T-helper 22 cell (primary cell): ENCODE data around the gene GRIK4.

ENCODE experiments used
- DNase-seq: peaks from one replicate; pipeline ENCODE4 v3.0.0-alpha.2; 2020; ENCODE audit warnings: low read depth

The GRIK4 gene

DNA sequence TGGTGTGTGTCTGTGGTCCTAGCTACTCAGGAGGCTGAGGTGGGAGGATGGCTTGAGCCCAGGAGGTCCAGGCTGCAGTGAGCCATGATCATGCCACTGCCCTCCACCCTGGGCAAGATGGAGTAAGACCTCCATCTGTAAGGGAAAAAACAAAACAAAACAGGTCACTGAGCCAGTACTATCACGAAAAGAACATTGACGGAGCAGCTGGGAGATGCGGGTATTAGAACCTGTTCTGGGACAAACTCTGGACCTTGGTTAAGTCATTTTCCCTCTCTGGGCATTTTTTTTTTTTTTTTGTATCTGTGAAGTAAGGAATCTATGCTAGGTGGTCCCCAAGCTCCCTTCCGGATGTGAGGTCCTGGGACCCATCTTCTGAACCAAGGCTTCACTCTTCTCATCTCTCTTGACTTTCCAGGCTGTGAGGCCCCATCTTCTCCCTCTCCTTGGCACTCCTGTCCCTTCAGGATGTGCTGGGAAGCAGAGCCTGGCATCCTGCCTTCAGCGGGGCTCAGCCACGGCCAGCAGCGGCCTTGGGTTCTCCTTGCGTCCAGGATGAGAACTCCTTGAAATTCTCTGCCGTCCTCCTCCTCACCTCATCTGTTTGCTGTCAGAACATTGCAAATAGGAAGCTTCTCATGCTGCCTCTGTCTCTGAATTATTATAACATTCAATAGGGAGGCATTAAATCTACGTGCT lies 130.8 kb downstream of the GRIK4 start:
- no peak for DNase-seq

DNA sequence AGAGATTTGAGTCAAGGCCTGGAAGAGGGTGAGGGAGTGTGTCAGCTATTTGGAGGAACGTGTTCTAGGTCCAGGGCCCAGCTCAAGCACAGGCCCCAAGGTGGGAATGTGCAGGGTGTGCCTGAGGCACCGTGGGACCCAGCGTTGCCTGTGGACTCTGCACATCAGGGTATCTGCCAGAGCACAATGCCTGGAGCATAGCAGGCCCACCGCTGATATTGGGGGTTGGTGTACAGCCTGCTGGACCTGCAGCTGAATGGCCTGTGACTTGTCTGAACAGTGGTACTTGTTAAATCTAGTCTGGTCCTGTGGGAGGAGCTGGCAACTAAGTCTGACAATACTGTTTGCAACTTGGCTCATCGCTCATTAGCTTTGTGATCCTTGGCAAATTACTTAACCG lies 131.7 kb downstream of the GRIK4 start:
- no peak for DNase-seq

DNA sequence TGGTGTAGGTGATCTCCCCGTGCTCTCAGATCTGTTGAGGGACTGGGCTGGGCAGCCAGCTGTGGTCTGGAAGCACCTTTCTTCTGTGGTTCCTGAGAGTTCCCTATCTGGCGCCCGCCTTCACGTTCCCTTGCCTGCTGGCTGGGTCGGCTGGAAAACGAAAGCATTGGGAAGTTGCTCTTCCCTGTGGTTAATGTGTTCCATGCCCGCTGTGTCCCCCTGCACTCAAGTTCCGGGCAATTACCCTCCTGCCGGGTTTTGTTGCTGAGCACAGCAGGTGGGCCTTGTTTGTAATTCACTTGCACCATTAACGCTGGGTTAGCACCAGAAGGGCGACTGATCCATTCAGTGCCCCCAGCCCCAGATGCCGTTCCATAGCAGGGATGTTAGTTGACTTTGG lies 134.1 kb downstream of the GRIK4 start:
- DNase-seq: no peak

DNA sequence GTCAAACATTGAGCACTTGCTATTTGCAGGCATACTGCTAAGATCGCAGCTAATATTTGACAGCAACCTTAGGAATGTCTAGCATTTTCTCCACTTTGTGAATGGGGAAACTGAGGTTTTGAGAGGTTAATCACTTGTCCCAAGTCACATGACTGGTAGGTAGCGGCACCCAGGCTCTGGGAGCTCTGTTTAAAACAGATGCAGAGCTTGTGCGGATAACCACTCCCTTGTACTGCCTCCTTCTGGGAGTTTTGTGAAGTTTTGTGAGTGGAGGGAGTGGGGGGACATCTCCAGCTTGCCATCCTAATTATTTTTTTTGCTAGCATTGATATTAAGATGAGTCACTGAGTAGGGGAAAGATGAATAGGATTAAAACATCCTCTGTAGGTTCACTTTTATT lies 134.7 kb downstream of the GRIK4 start:
- no peak for DNase-seq

DNA sequence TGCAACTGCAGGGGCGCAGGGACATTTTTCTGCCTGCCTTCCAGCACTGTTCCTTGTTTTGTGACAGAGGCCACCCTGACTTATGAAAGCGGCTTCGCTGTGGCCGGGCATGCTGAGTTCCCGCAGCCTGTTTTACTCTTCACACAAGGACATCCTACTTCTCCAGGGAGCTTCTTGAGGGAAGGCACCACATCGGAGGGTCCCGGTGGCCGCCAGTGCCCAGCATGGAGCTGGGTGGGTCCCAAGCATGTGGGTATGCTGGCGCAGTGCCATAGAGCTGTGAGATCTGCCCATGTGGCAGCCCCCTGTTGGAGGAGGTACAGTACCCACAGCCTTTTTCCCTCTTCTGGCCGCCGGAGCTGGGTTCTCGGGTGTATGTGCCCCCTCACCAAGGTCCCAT lies 136.1 kb downstream of the GRIK4 start:
- DNase-seq: no peak

DNA sequence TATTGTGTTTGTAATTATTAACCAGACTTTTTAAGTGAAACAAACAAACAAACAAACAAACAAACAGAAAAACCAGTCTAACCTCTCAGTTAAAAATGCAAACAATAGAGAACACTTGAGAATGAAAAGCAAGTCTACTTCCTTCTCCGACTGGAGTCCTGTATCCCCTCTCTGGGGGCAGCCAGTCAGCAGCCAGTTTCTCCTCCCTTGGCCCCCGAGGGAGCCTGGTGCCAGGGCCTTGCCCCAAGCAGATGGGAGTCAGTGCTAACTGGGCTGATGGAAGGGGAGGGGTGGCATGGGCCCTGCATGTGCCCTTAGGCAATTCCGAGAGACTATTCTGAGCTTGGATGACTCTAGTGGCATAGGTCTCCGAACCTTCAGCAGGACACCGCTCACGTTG lies 137.2 kb downstream of the GRIK4 start:
- no peak for DNase-seq

DNA sequence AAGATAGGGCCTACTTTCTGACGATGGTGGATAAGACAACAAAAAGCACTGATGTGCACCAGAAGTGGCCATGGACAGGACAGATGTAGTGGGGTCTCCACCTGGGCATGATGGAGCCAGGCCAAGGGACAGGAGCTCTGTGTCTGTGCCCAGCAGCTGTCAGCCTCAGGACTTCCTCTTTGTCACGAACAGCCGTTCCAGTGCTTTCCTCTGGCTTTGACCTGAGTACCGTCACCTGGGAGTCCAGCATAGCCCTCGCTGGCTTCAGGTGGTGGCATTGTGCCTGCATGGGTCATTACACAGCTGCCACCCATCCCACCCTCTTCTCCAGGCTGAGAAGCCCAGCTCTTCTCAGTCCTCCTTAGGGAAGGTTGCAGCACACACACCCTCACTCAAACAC lies 137.8 kb downstream of the GRIK4 start:
- DNase-seq: no peak

DNA sequence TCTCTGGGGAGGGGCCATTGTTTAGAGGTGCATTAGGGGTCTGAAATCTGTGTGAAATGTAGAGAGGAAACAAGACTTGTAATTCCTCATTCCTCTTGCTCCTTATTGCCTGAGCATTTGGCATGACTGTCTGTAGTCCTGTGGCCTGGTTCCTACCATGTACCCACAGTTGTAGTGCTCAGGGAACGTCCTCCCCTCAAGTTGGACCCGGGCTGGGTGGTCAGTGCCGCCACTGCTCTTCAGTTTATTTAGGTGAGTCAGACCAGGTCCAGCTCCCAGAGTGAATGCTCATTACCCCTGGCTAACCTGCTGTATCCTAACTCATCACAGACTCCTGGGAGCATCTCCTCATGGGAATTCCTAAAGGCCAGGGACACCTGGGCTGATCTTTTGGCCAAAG lies 139.8 kb downstream of the GRIK4 start:
- DNase-seq: no peak

DNA sequence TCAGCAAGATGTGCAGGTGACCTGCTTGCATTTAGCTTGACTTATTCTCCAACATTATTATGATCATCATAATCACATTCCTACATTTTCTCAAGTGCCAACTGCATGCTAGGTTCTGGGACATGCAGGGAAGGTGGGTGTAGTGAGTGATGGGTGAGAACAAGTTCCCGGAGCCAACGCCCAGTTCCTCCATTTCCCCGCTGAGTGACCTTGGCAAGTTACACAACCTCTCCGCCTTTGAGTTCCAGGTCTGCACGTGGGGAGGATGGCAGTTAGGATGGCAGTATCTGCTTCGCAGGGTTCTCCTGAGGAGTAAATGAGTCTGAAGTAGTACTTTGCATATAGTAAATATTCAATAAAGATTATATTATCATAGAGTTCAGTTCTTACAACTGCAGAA lies 140.3 kb downstream of the GRIK4 start:
- DNase-seq: no peak

DNA sequence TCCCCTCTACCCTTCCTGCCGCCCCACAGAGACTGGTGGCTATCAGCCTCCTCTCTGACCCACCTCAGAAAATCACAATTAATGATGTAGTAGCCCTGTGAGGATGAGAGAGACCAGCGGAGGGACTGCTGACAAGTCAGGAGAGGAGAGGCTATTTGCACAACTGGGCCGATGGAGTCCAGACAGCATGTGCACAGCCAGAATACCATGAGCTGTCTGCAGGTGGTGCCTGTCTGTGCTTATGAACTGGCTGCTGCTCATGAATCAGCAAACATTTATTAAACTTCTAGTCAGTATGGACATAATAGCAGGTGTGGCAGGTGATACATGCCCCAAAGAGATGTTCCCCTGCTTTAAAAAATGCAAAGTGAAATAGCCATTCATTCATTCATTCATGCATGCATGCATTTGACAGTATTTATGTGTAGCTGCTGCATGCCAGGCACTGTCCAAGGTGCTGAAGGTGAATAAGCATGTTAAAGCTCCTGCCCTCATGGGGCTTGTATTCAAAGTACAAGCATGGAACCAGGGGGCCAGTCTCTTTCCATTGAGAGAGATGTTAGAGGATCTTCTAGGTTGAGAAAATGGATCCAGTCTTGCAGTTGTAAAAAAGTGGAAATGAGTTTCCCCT lies 141.3 kb downstream of the GRIK4 start:
- no peak for DNase-seq

DNA sequence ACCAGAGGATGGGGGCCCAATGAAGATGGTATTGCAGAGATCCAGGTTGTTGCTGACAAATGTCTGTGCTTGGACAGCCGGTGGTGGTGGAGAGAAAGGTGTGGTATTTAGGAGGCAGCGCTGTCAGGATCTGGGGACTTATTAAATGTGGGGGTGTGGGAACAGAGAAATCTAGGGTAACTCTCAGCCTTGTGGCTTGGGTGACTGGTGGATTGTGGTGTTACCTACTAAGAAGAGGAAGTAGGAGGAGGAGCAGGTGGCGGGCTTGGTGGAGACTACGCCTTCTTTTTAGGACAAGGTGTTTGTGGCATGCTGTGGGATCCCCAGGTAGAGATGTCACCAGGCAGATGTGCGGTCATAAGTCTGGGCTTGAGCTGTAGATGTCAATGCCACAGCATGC lies 144.0 kb downstream of the GRIK4 start:
- no peak for DNase-seq

DNA sequence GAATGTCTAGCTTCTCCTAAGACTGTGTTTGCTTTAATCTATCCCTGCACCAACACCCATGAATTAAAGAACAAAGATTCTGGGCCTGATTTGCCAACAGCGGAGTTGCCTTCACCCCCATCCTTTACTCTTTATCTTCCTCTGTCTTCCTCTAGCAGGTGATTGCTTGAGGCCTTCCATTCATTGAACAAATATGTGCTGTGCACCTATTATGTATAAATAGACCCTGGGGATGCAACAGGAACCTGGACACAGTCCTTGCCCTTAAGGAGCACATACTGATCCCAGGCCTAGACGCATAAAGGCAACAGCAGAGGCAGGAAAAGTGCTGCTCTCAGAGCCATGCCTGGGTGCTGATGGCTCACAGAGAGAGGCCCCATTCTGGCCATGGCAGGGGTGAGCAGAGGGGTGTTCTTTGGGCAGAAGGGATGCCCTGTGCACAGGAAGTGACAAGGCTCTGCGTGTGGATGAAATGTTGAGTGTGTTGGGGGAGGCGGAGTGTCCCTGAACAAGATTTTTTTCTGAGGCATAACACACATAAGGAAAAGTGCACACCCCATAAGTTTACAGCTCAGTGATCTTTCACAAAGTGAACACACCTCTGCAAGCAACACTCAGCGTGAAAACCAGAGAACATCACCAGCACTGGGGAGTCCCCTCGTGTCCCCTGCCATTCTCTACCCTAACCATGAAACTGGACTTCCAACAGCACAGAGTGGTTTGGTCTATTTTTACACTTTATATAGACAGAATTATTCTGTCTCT lies 145.9 kb downstream of the GRIK4 start:
- no peak for DNase-seq

DNA sequence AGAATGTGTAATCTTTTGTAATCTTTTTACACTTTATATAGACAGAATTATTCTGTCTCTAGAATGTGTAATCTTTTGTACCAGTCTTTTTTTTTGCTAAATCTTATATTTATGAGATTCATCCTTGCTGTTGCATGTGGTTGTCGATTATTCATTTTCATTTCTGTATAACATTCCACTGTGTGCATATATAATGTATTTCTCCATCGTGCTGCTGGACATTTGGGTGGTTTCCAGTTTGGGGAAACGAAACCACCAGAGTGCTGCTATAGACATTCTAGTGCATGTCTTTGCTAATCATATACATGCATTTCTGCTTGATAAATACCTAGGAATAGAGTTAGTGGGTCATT lies 146.5 kb downstream of the GRIK4 start:
- DNase-seq: no peak

DNA sequence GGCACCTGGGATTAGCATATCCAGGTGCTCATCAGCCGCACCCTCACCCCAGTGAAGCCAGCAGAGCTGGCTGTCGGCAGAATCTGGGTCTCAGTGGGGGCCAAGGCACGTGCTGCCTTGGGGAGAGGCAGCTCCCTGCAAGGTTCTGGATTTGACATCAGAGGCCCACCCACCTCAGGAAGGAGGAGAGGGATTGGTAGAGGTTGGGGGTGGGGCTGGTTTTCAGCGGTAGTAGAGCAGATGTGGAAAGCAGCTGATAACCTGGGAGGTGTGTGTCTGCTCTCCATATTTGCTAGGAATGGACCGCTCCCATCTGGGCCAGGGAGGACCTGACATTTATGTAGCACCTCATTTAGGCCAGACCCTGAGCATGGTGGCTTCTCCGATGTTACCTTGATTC lies 147.5 kb downstream of the GRIK4 start:
- DNase-seq: no peak

DNA sequence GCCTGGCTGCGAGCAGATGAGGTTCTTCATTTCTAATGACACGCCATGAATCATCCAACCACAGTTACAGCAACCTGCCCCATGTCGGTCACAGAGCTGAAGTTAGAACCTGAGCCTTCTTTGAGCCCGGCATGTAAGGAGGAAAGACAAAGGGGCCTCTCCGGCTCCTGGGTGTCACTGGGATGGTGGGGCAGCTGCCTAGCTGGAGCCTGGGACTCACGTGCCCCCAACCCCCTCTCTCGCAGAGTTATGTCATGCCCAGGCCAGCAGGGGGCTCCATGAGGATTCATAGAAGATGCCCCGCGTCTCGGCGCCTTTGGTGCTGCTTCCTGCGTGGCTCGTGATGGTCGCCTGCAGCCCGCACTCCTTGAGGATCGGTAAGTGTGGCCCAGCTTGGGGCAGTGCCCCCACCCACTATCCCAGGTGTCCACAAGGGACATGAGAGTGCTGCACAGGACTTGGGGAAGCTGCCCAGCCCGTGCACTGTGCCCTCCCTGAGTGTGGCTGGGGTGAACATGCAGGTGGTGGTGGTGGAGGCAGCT lies 148.5 kb downstream of the GRIK4 start:
- no peak for DNase-seq

DNA sequence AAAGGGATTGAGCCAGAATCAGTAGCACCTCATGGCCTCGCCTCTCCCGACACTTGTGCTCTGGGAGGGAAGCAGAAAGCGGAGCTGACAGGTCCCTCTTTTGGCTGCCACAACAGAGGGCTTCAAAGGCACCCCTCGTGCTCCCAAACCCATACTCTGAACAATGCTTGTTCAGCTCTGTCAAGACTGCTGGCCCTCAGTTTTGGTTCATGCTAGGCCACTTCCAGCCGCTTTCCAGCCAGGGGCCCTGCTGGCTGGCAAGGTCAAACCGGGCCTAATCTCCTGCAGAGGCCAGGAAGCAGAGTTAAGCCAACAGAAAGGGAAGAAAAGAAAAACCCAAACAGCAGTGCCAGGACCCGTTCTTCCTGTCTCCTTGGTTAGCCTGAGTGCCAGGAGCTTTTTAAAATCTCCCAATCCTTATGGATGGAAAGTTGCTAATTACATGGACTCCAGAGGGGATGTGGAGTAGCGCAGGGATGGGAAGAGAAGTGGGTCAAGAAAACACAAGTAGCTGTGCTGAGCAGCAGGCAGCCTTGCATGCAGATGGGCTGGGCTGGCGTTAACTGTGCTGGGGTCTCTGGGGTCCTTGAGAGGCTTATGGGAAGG lies 150.6 kb downstream of the GRIK4 start:
- DNase-seq: no peak

DNA sequence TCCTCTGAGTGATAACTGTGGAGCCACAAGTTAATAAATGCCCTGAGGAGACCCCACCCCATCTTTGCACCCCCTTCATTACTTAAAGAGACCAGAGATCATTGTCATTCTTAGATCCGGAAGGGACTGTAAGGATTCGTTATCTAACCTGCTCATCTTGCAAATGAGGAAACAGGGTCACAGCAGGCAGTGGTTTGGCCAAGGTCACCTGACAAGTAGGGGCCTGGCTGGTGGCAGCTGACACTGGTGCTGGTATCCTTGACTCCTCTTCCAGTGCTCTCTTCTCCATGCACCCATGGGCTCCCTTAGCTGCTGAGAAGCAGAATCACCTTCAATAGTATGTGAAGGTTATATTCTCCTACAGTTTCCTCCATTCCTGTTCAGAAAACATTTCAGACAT lies 151.6 kb downstream of the GRIK4 start:
- no peak for DNase-seq

DNA sequence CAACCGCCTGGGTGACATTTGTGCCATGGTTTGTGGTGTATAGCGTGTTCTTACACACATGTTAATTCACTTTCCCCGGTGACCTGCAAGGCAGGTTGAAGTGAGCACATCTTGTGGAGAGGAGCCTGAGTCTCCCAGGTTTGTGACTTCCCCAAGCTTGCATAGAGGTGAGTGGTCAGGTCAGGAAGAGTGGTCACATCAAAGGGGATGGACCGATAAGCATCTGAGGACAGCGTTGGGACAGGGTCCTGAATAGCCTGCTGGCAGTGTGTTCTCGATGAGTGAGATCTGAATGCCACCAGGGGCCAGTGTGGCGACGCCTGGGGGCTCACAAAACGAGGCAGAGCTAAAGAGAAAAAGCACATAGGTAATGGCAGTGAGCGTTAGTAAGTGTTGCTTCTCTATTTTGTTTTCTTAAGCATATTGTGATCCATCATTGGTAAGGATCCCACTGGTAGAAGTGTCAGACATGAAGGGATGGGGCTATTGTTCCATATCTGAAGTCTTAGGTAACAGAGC lies 154.6 kb downstream of the GRIK4 start:
- no peak for DNase-seq

DNA sequence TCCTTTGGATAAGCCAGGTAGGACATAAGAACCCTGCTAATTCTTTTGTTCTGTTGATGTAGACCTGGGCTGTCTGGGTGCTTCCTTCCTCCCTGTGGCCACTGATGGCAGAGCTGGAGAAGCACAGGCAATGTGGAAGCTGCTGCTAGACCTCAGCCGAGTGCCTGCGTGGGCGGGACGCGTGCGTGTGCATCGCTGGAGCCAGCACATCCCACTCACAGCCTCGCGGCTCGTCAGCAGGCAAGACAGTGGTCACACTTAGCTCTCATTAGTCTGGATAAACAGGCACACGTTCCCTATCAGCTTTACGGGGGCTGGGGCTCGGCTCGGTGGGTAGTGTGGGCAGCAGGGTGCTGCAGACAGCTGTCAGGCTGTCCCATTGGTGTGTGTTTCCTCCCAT lies 155.7 kb downstream of the GRIK4 start:
- no peak for DNase-seq

DNA sequence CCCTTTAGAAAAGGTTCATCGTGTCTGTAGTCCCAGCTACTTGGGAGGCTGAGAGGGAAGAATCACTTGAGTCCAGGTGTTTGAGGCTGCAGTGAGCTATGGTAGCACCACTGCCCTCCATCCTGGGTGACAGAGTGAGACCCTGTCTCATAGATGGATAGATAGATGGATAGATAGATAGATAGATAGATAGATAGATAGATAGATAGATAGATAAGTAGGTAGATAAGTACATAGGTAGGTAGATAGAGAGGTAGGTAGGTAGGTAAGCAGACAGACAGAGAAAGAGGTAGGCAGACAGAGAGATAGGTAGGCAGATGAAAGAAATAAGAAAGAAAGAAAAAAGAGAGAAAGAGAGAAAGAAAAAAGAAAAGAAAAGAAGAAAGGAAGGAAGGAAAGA lies 156.4 kb downstream of the GRIK4 start:
- no peak for DNase-seq

DNA sequence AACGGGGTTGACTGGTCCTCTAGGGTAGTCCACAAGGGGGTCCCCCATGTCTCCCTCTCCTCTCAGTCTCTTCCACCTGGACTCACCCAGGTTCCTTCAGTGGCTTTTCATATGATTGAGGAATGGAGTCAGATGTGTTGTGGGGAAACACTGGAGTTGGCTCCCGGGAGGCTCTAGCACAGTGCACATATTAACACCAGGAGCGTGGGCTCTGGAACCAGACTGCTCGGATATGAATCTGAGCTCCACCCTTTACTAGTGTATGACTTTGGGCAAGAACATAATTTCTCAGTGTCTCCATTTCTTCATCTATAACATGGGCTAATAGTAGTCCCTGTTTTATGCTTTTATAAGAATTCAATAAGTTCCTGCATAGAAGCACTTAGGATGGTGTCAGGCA lies 157.0 kb downstream of the GRIK4 start:
- DNase-seq: no peak

DNA sequence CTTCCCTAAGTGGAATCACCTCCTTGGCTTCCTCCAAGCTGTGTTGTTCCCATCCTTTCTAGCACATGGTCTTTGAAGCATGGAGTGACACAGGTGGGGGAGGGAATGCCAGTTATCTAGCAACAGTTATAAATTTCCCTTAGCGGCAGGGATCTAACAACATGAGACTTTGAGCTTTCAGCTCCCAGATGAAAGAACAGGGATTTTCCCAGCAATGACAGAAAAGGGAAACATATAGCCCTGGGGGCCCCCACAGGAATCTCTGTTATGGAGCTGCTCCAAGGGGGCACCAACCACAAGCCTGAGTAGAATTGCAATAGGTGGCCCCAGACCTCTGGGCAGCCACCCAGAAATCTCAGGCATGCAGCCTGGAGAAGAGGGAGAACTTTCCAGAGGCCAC lies 163.0 kb downstream of the GRIK4 start:
- DNase-seq: no peak

DNA sequence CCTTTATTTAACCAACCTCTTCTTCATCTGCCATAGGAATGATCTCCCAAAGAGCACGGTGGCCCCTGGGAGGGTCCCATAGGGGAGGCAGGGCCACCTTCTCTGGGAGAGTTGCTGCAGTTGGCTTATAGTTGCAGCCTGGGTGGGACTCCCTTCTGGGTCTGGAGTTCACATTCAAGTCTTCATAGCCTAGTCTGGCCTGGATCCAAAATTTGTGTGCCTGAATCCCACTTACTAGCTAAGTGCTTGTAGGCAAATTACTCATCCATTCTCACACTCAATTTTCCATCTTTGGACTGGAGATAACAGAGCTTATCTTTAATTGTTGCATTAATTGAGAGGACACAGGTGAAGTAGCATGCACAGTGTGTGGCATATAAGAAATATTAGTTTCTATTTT lies 163.6 kb downstream of the GRIK4 start:
- no peak for DNase-seq
